ENCODE data around the gene HMCES.

- TF ChIP-seq, protein P1, sequence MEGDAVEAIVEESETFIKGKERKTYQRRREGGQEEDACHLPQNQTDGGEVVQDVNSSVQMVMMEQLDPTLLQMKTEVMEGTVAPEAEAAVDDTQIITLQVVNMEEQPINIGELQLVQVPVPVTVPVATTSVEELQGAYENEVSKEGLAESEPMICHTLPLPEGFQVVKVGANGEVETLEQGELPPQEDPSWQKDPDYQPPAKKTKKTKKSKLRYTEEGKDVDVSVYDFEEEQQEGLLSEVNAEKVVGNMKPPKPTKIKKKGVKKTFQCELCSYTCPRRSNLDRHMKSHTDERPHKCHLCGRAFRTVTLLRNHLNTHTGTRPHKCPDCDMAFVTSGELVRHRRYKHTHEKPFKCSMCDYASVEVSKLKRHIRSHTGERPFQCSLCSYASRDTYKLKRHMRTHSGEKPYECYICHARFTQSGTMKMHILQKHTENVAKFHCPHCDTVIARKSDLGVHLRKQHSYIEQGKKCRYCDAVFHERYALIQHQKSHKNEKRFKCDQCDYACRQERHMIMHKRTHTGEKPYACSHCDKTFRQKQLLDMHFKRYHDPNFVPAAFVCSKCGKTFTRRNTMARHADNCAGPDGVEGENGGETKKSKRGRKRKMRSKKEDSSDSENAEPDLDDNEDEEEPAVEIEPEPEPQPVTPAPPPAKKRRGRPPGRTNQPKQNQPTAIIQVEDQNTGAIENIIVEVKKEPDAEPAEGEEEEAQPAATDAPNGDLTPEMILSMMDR (IDR thresholded peaks at IDR 0.05), result no peak
- TF ChIP-seq POLR2A (IDR thresholded peaks at IDR 0.05), result no peak
Measured at GRCh38 chr3:129341331-129342141, 62.9 kb downstream of the HMCES start.
